Gastroesophageal sphincter (tissue), 4 donors: Measurements from ENCODE around the gene RABL2B. TPM values are rescaled to one million over a fixed set of nuclear protein-coding genes. Genes with fewer than 3 reads are reported as not detected.

Source experiments
- ATAC-seq: fragments of 150-250 bp; one replicate; pipeline ENCODE4 v1.9.1; 2016; ENCODE audit warnings: mild to moderate bottlenecking, moderate library complexity
- H3K27ac ChIP-seq, 4 donors: fragments of 200-600 bp; sonication (generic) in 3 of 4; 1 replicate in 3 of 4; 2 replicates in 1 of 4; pipeline ENCODE4 v1.5.1; 2016 to 2019
- H3K27me3 ChIP-seq: fragments of 200-600 bp; sonication (generic); one replicate; pipeline ENCODE4 v1.5.1; 2019
- H3K36me3 ChIP-seq, 2 donors: fragments of 200-600 bp; sonication (generic); one replicate each; pipeline ENCODE4 v1.5.1; 2019; ENCODE audit warnings: control low read depth in 1 of 2
- H3K4me1 ChIP-seq, 3 donors: fragments of 200-600 bp; sonication (generic); 1 replicate in 2 of 3; 2 replicates in 1 of 3; pipeline ENCODE4 v1.5.1; 2016 to 2019; ENCODE audit warnings: control low read depth in 2 of 3
- H3K4me3 ChIP-seq, 2 donors: fragments of 200-600 bp; sonication (generic); one replicate each; pipeline ENCODE4 v1.5.1; 2019; ENCODE audit warnings: mild to moderate bottlenecking in 1 of 2, moderate library complexity in 1 of 2
- H3K9me3 ChIP-seq, 3 donors: fragments of 200-600 bp; sonication (generic); one replicate each; pipeline ENCODE4 v1.5.1; 2017 to 2019; ENCODE audit warnings: control low read depth in 2 of 3
- CTCF ChIP-seq, 4 experiments: fragments of 200-600 bp in 2 of 4; fragments of 450-650 bp in 2 of 4; sonication (generic) in 1 of 4; IDR thresholded peaks; one replicate each; pipeline ENCODE4 v1.5.1; 2017 to 2019; ENCODE audit warnings: antibody characterized with exemption in 4 of 4, mild to moderate bottlenecking in 2 of 4, moderate library complexity in 2 of 4
- EP300 ChIP-seq: sonication (generic); formaldehyde crosslinking; IDR thresholded peaks from one replicate; pipeline ENCODE4 v1.6.1; 2017; ENCODE audit warnings: antibody characterized with exemption, mild to moderate bottlenecking
- POLR2A ChIP-seq, 2 donors: fragments of 450-650 bp; IDR thresholded peaks; one replicate each; pipeline ENCODE4 v1.6.1; 2017; ENCODE audit warnings: antibody characterized with exemption in 2 of 2, mild to moderate bottlenecking in 2 of 2, moderate library complexity in 1 of 2
- POLR2AphosphoS5 ChIP-seq: sonication (generic); formaldehyde crosslinking; IDR thresholded peaks from one replicate; pipeline ENCODE4 v1.6.1; 2017; ENCODE audit warnings: antibody characterized with exemption
- WGBS, 2 donors: methylation state at CpG; one replicate each; pipeline ENCODE4 v1.1.5; 2018; ENCODE audit warnings: low coverage in 1 of 2; 5-methylcytosine and 5-hydroxymethylcytosine counted together
- total RNA-seq, 4 donors: library from RNA; depleted of rRNA; stranded (reverse); fragments of >200 nt; gene quantifications; one replicate each; pipeline ENCODE4 v1.1.0, GENCODE V29; 2016

Gene RABL2B
- total RNA-seq, 4 donors from 2014 or later, result 4.9 to 19.3 (median 15.9) TPM

- Histone ChIP-seq H3K9me3 (no peaks in the 10 kb centered on the region), H3K4me1 (no peaks in the 10 kb centered on the region), H3K27me3 (peaks cover 31% of the 10 kb centered on the region), H3K36me3 (no peaks in the 10 kb centered on the region), H3K27ac (no peak overlapping the region), H3K4me3 (no peak overlapping the region)
- WGBS, 2 donors, result 94% methylated on average over 2 of the region's 17 CpGs; no CpG with 5 or more reads in 1 of the 2 donors
- TF ChIP-seq CTCF (IDR thresholded peaks at IDR 0.05) (no peak), POLR2A (IDR thresholded peaks at IDR 0.05) (no peak), EP300 (no peak), POLR2AphosphoS5 (no peak)
- ATAC-seq, result no peak
Observed at GRCh38 chr22:50739279-50739691, 44.2 kb downstream of the RABL2B start.

- Histone ChIP-seq H3K4me3 (no peak overlapping the region), H3K27ac (no peak overlapping the region), H3K36me3 (no peaks in the 10 kb centered on the region), H3K9me3 (no peaks in the 10 kb centered on the region), H3K4me1 (peaks cover 0 to 3% (median 0%) of the 10 kb centered on the region in 3 donors), H3K27me3 (peaks cover 37% of the 10 kb centered on the region)
- no peak for ATAC-seq
- TF ChIP-seq CTCF (IDR thresholded peaks at IDR 0.05) (no peak), POLR2A (IDR thresholded peaks at IDR 0.05) (no peak), POLR2AphosphoS5 (no peak), EP300 (no peak)
- WGBS, 2 donors, result 92 to 100% methylated on average over 1 to 8 of the region's 10 CpGs
Observed at GRCh38 chr22:50738649-50739227, 44.7 kb downstream of the RABL2B start.

- Histone ChIP-seq H3K9me3 (no peaks in the 10 kb centered on the region), H3K27ac (no peak within 1 kb of the TSS), H3K36me3 (no peaks in the 10 kb centered on the region), H3K4me3 (no peak within 1 kb of the TSS), H3K4me1 (peaks cover 0 to 10% (median 0%) of the 10 kb centered on the region in 3 donors), H3K27me3 (peaks cover 42% of the 10 kb centered on the region)
- no peak for TF ChIP-seq POLR2AphosphoS5
- no peak for TF ChIP-seq CTCF (IDR thresholded peaks at IDR 0.05)
- no peak for TF ChIP-seq POLR2A (IDR thresholded peaks at IDR 0.05)
- TF ChIP-seq EP300, result no peak
- WGBS, 2 donors, result 77 to 80% methylated on average over 4 to 8 of the region's 13 CpGs
- ATAC-seq, result no peak
Observed at GRCh38 chr22:50737728-50738648, 45.4 kb downstream of the RABL2B start, which contains the start of gene ACR. ACR (plus strand) TSS chr22:50738204; CDS start chr22:50738236, 32 bp downstream.

GRCh38 chr22:50735739-50736030 lies 47.8 kb downstream of the RABL2B start:
- Histone ChIP-seq H3K9me3 (no peaks in the 10 kb centered on the region), H3K36me3 (no peaks in the 10 kb centered on the region), H3K27me3 (peaks cover 63% of the 10 kb centered on the region), H3K27ac (no peak overlapping the region), H3K4me3 (no peak overlapping the region), H3K4me1 (peaks cover 0 to 28% (median 4%) of the 10 kb centered on the region in 3 donors)
- WGBS, 2 donors, result 71 to 84% methylated on average over 5 to 6 of the region's 6 CpGs
- TF ChIP-seq CTCF (IDR thresholded peaks at IDR 0.05), result no peak
- TF ChIP-seq EP300, result no peak
- no peak for ATAC-seq
